Measurements from ENCODE around the gene TMEM161A. TPM values are rescaled to one million over a fixed set of nuclear protein-coding genes. Genes with fewer than 3 reads are reported as not detected.

The TMEM161A gene
- total and polyA plus RNA-seq, 8 donors = 10.5 to 35.6 (median 12.2) TPM

DNA sequence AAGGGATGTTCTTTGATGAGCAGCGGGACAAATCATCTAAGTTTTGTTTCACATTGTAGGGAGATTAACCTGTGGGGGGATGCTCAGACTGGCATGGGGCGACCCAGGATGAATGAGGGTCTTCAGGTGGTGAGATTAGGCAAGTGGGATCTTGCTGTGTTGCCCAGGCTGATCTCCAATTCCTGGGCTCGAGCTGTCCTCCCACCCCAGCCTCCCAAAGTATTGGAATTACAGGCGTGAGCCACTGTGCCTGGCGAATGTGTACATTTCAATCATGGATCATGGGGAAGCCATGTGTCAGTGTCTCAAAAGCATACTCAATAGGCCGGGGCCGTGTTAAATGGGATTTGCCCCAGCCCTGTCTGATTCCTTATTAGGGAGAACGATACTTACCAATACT, 66.4 kb downstream of the TMEM161A start:
- no peak for DNase-seq
- Histone ChIP-seq H3K27me3 (no peaks in the 10 kb centered on the region), H3K27ac (no peak overlapping the region), H3K36me3 (no peaks in the 10 kb centered on the region), H3K4me3 (no peak overlapping the region), H3K4me1 (no peaks in the 10 kb centered on the region), H3K9me3 (no peaks in the 10 kb centered on the region)
- TF ChIP-seq, protein P1, sequence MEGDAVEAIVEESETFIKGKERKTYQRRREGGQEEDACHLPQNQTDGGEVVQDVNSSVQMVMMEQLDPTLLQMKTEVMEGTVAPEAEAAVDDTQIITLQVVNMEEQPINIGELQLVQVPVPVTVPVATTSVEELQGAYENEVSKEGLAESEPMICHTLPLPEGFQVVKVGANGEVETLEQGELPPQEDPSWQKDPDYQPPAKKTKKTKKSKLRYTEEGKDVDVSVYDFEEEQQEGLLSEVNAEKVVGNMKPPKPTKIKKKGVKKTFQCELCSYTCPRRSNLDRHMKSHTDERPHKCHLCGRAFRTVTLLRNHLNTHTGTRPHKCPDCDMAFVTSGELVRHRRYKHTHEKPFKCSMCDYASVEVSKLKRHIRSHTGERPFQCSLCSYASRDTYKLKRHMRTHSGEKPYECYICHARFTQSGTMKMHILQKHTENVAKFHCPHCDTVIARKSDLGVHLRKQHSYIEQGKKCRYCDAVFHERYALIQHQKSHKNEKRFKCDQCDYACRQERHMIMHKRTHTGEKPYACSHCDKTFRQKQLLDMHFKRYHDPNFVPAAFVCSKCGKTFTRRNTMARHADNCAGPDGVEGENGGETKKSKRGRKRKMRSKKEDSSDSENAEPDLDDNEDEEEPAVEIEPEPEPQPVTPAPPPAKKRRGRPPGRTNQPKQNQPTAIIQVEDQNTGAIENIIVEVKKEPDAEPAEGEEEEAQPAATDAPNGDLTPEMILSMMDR (IDR thresholded peaks at IDR 0.05) = no peak
- intact Hi-C loops (cut with DNase I) = no loop called here
- WGBS, 2 donors = 94% methylated on average over 8 of the region's 8 CpGs
- FAIRE-seq = no peak
- ATAC-seq = no peak

Other genes with a start within 250 kb of the TMEM161A start
- under 1 TPM; 0.16 to 0.75 (median 0.33) TPM for gene CERS1, start 242.3 kb downstream of the TMEM161A start, total RNA-seq
- 1 to 10 TPM; 1.7 to 8.3 TPM for gene CERS1, start 242.3 kb downstream of the TMEM161A start, polyA plus RNA-seq
- 100 to 1,000 TPM in 1 of 6 donors, 10 to 100 TPM in 5; 58.2 to 107 (median 91.2) TPM for gene COPE, start 219.1 kb downstream of the TMEM161A start, total RNA-seq
- gene COPE, start 219.1 kb downstream of the TMEM161A start, polyA plus RNA-seq = 100 to 1,000 TPM; 152 to 200 TPM
- 10 to 100 TPM; 17.5 to 30.9 (median 24.0) TPM for gene DDX49, start 218.8 kb downstream of the TMEM161A start, total RNA-seq
- 10 to 100 TPM; 40.3 to 42.2 TPM for gene DDX49, start 218.8 kb downstream of the TMEM161A start, polyA plus RNA-seq
- gene HOMER3, start 197.3 kb downstream of the TMEM161A start, total RNA-seq = 10 to 100 TPM in 1 of 6 donors, 1 to 10 TPM in 5; 3.7 to 15.2 (median 5.3) TPM
- gene HOMER3, start 197.3 kb downstream of the TMEM161A start, polyA plus RNA-seq = 10 to 100 TPM; 19.4 to 24.8 TPM
- 10 to 100 TPM; 15.4 to 38.3 (median 23.9) TPM for gene SUGP2, start 105.0 kb downstream of the TMEM161A start, total RNA-seq
- 10 to 100 TPM; 60.4 to 60.6 TPM for gene SUGP2, start 105.0 kb downstream of the TMEM161A start, polyA plus RNA-seq
- gene ARMC6, start 104.9 kb downstream of the TMEM161A start, total RNA-seq = 1 to 10 TPM; 3.1 to 8.8 (median 7.0) TPM
- gene ARMC6, start 104.9 kb downstream of the TMEM161A start, polyA plus RNA-seq = 10 to 100 TPM; 16.6 to 18.3 TPM
- 1 to 10 TPM; 3.9 to 8.6 (median 5.7) TPM for gene SLC25A42, start 74.5 kb downstream of the TMEM161A start, total RNA-seq
- 1 to 10 TPM; 7.4 to 8.7 TPM for gene SLC25A42, start 74.5 kb downstream of the TMEM161A start, polyA plus RNA-seq
- 1 to 10 TPM in 2 of 6 donors, under 1 TPM in 4; 0.34 to 1.5 (median 0.89) TPM for gene MEF2B, start 31.8 kb upstream of the TMEM161A start, total RNA-seq
- 1 to 10 TPM; 1.7 to 2.8 TPM for gene MEF2B, start 31.8 kb upstream of the TMEM161A start, polyA plus RNA-seq
- 10 to 100 TPM in 4 of 6 donors, 1 to 10 TPM in 2; 7.2 to 13.7 (median 10.3) TPM for gene BORCS8, start 53.7 kb upstream of the TMEM161A start, total RNA-seq
- 10 to 100 TPM; 25.9 to 28.9 TPM for gene BORCS8, start 53.7 kb upstream of the TMEM161A start, polyA plus RNA-seq
- 10 to 100 TPM; 21.0 to 40.4 (median 30.8) TPM for gene RFXANK, start 53.8 kb upstream of the TMEM161A start, total RNA-seq
- 100 to 1,000 TPM in 1 of 2 donors, 10 to 100 TPM in 1; 83.1 to 111 TPM for gene RFXANK, start 53.8 kb upstream of the TMEM161A start, polyA plus RNA-seq
- gene NR2C2AP, start 64.9 kb upstream of the TMEM161A start, total RNA-seq = 1 to 10 TPM; 6.8 to 9.8 (median 8.3) TPM
- gene NR2C2AP, start 64.9 kb upstream of the TMEM161A start, polyA plus RNA-seq = 10 to 100 TPM; 15.7 to 19.1 TPM
- under 1 TPM in 3 of 6 donors, not detected in 3; 0.04 to 0.13 (median 0.06) TPM for gene NCAN, start 73.5 kb upstream of the TMEM161A start, total RNA-seq
- gene NCAN, start 73.5 kb upstream of the TMEM161A start, polyA plus RNA-seq = under 1 TPM; 0.04 to 0.12 TPM
- gene TM6SF2, start 134.8 kb upstream of the TMEM161A start, total RNA-seq = under 1 TPM in 5 of 6 donors, not detected in 1; 0.08 to 0.50 (median 0.23) TPM
- gene TM6SF2, start 134.8 kb upstream of the TMEM161A start, polyA plus RNA-seq = 1 to 10 TPM; 1.5 to 1.6 TPM
- gene SUGP1, start 182.0 kb upstream of the TMEM161A start, total RNA-seq = 10 to 100 TPM; 14.6 to 24.6 (median 18.2) TPM
- 10 to 100 TPM; 42.8 to 50.3 TPM for gene SUGP1, start 182.0 kb upstream of the TMEM161A start, polyA plus RNA-seq
- 10 to 100 TPM; 22.6 to 38.8 (median 26.7) TPM for gene MAU2, start 182.4 kb upstream of the TMEM161A start, total RNA-seq
- gene MAU2, start 182.4 kb upstream of the TMEM161A start, polyA plus RNA-seq = 10 to 100 TPM; 32.3 to 36.2 TPM